ENCODE measurements around the gene ISY1. TPM values are rescaled to one million over a fixed set of nuclear protein-coding genes. Genes with fewer than 3 reads are reported as not detected.
"Not testable (repeated sequence)": the region's sequence is repeated elsewhere in the genome, so short reads cannot be mapped to it uniquely, and the experiment has no call there.

Gene ISY1
- total RNA-seq, 1 experiment from 2014 or later = 62.3 TPM

GRCh38 chr3:129187857-129188256 is 27.0 kb upstream of the ISY1 start:
- DNase-seq = no peak
- Histone ChIP-seq H3K36me3 (ENCODE audit: low read depth) (no peaks in the 10 kb centered on the region; the same call in 1 of the 2 replicates), H3K4me3 (no peak overlapping the region), H3F3A (ENCODE audit: insufficient read depth, low read depth) (peaks cover 32% of the 10 kb centered on the region), H4K20me1 (ENCODE audit: insufficient read depth) (no peaks in the 10 kb centered on the region), H3K27me3 (ENCODE audit: insufficient read depth, low read depth) (no peaks in the 10 kb centered on the region), H3K27ac (peak overlapping the region; percentile 30), H2AFZ (no peak overlapping the region), H3K9me3 (ENCODE audit: insufficient read depth, low read depth) (no peaks in the 10 kb centered on the region), H3K79me2 (ENCODE audit: low read depth) (peaks cover 34% of the 10 kb centered on the region), H3K4me2 (no peak overlapping the region), H3K9me2 (ENCODE audit: insufficient read depth) (no peaks in the 10 kb centered on the region), H3K4me1 (replicated peaks; ENCODE audit: insufficient read depth) (peaks cover 14% of the 10 kb centered on the region; the same call in 1 of the 2 replicates)
- intact Hi-C loops (cut with micrococcal nuclease; ENCODE audit: unreplicated experiment) = no loop called here
- BruUV-seq (replicated peaks) = no TSS peak
- TF ChIP-seq CTCF (conservative IDR thresholded peaks at IDR 0.05) (no peak), EZH2 (IDR thresholded peaks at IDR 0.05; ENCODE audit: low read depth) (no peak)
- POLR2A ChIA-PET (ENCODE audit: unreplicated experiment) = no interaction called here
- CTCF ChIA-PET = no interaction called here

- Histone ChIP-seq H3K4me1 (replicated peaks; ENCODE audit: insufficient read depth) (peaks cover 26% of the 10 kb centered on the region), H3K79me2 (ENCODE audit: low read depth) (peaks cover 55% of the 10 kb centered on the region), H3K4me3 (peak overlapping the region; percentile 73; the same call in 1 of the 2 replicates), H3K36me3 (ENCODE audit: low read depth) (peaks cover 8% of the 10 kb centered on the region; the same call in 1 of the 2 replicates), H3K9me2 (ENCODE audit: insufficient read depth) (no peaks in the 10 kb centered on the region), H4K20me1 (ENCODE audit: insufficient read depth) (peaks cover 16% of the 10 kb centered on the region), H3K9me3 (ENCODE audit: insufficient read depth, low read depth) (no peaks in the 10 kb centered on the region), H2AFZ (no peak overlapping the region), H3F3A (ENCODE audit: insufficient read depth, low read depth) (peaks cover 32% of the 10 kb centered on the region), H3K27me3 (ENCODE audit: insufficient read depth, low read depth) (no peaks in the 10 kb centered on the region), H3K4me2 (peak overlapping the region; percentile 94), H3K27ac (no peak overlapping the region)
- DNase-seq = no peak
- no TSS peak for BruUV-seq (replicated peaks)
- ChIA-PET POLR2A (ENCODE audit: unreplicated experiment) (no interaction called here), CTCF (interaction anchor here (0.5 to 0.9 kb wide), 3 partner anchors 10 to 213 kb away, joined by 3 to 6 read pairs (median 4); partner anchors contain the start of gene CFAP92)
- TF ChIP-seq CTCF (conservative IDR thresholded peaks at IDR 0.05) = no peak
- no peak for TF ChIP-seq EZH2 (IDR thresholded peaks at IDR 0.05; ENCODE audit: low read depth)
- intact Hi-C loops (cut with micrococcal nuclease; ENCODE audit: unreplicated experiment) = no loop called here
Measured at GRCh38 chr3:129185783-129186182, 24.9 kb upstream of the ISY1 start.

GRCh38 chr3:129184784-129185542 is 24.1 kb upstream of the ISY1 start:
- POLR2A ChIA-PET (ENCODE audit: unreplicated experiment); DNase-seq; H3K9me2 ChIP-seq (ENCODE audit: insufficient read depth); H3K9me3 ChIP-seq (ENCODE audit: insufficient read depth, low read depth); H3K27me3 ChIP-seq (ENCODE audit: insufficient read depth, low read depth); BruUV-seq (replicated peaks); H2AFZ ChIP-seq; CTCF ChIA-PET: not testable (repeated sequence)
- Histone ChIP-seq H3K4me1 (replicated peaks; ENCODE audit: insufficient read depth) (peaks cover 34% of the 10 kb centered on the region), H3K27ac (peak overlapping the region; percentile 79), H3K79me2 (ENCODE audit: low read depth) (peaks cover 63% of the 10 kb centered on the region), H3K4me3 (peak overlapping the region; percentile 73), H3K36me3 (ENCODE audit: low read depth) (peaks cover 14% of the 10 kb centered on the region; the same call in 1 of the 2 replicates), H3K4me2 (peak overlapping the region; percentile 94), H4K20me1 (ENCODE audit: insufficient read depth) (peaks cover 24% of the 10 kb centered on the region), H3F3A (ENCODE audit: insufficient read depth, low read depth) (peaks cover 38% of the 10 kb centered on the region)
- intact Hi-C loops (cut with micrococcal nuclease; ENCODE audit: unreplicated experiment) = loop anchor here (1.0 to 5.0 kb wide), 2 partner anchors 26 to 42 kb away; no protein-coding TSS in a partner anchor
